Psoas muscle (tissue), 8 donors: ENCODE results near the gene XRN2. TPM values are rescaled to one million over a fixed set of nuclear protein-coding genes. Genes with fewer than 3 reads are reported as not detected.

Experiments used
- ATAC-seq, 4 donors: fragments of 200-7000 bp; cut with Tn5 transposase; one replicate each; pipeline ENCODE4 v1.9.1; 2020; ENCODE audit warnings: moderate library complexity in 3 of 4, mild to moderate bottlenecking in 2 of 4
- DNase-seq, 2 donors: peaks; one replicate each; pipeline ENCODE4 v3.0.0-alpha.2; 2020
- H3K27ac ChIP-seq: fragments of 200-600 bp; one replicate; pipeline ENCODE4 v1.8.0; 2022
- H3K27me3 ChIP-seq, 3 donors: fragments of 200-600 bp in 1 of 3; one replicate each; pipeline versions ENCODE4 v1.6.1 to v1.8.0; 2013 to 2022; ENCODE audit warnings: low read length in 2 of 3, mild to moderate bottlenecking in 2 of 3, moderate library complexity in 1 of 3; ENCODE audit not compliant: insufficient read depth in 3 of 3
- H3K36me3 ChIP-seq, 2 donors: fragments of 200-600 bp in 1 of 2; one replicate each; pipeline versions ENCODE4 v1.6.1 to v1.8.0; 2013 to 2022; ENCODE audit warnings: low read depth in 1 of 2, mild to moderate bottlenecking in 1 of 2, moderate library complexity in 1 of 2; ENCODE audit not compliant: insufficient read depth in 1 of 2
- H3K4me1 ChIP-seq: fragments of 200-600 bp; one replicate; pipeline ENCODE4 v1.8.0; 2022
- H3K4me3 ChIP-seq: fragments of 200-600 bp; one replicate; pipeline ENCODE4 v1.8.0; 2022; ENCODE audit warnings: mild to moderate bottlenecking
- H3K9me3 ChIP-seq: fragments of 200-600 bp; one replicate; pipeline ENCODE4 v1.8.0; 2022
- CTCF ChIP-seq: fragments of 200-600 bp; IDR thresholded peaks from one replicate; pipeline ENCODE4 v1.8.0; 2022; ENCODE audit warnings: antibody characterized with exemption
- WGBS, 3 donors: extraction: QIAGEN DNeasy Blood & Tissue Kit; methylation state at CpG; one replicate each; pipeline versions ENCODE4 v1.1.6 to v1.1.7; 2013; 5-methylcytosine and 5-hydroxymethylcytosine counted together
- intact Hi-C, 2 donors: fragments of 100-400 bp; cut with DNase I; formaldehyde crosslinking; loops; one replicate each; pipeline versions ENCODE4 v1.11.0 to v1.14.2; 2022
- polyA plus RNA-seq, 3 donors: library from polyadenylated mRNA; stranded (reverse); fragments of 200-250 nt; gene quantifications; one replicate each; pipeline ENCODE4 v1.2.3, GENCODE V29; 2013
- total RNA-seq, 4 donors: library from RNA; stranded (reverse); fragmentation: NEBNext Ultra II Directional in 2 of 4; extraction: Animal tissue kit (Norgen Biotek cat#: 25700) in 2 of 4; gene quantifications; one replicate each; pipeline versions ENCODE4 v1.2.1 to v1.2.4, GENCODE V29; 2021 to 2023
- donor health status: healthy with polysubstance abuse.
- donor health status: DM: no; HTN: no; CAD: no; lungs with moderate emphysema.
- donor health status: Bipolar disorder and iron deficiency.
- donor health status: healthy.
- donor health status: DM: yes; HTN: yes; CAD: no.
- donor health status: DM: no; HTN: no; CAD: no.
- donor health status: DM: no; HTN: no; CAD: no.
- donor health status: DM: yes; HTN: yes; CAD: no.

XRN2 gene
- total and polyA plus RNA-seq, 7 donors: 25.1 to 48.3 (median 41.0) TPM

- ATAC-seq: no peak
- DNase-seq: no peak
- no peaks in the 10 kb centered on the region for H3K27me3 ChIP-seq
- no peaks in the 10 kb centered on the region for H3K4me1 ChIP-seq
- H3K36me3 ChIP-seq: no peaks in the 10 kb centered on the region
- no peaks in the 10 kb centered on the region for H3K9me3 ChIP-seq
- 82 to 94% (median 84%) methylated on average over 2 of the region's 2 CpGs for WGBS, 3 donors
- H3K4me3 ChIP-seq: no peak overlapping the region
- no peak overlapping the region for H3K27ac ChIP-seq
- intact Hi-C loops: no loop called here
- TF ChIP-seq CTCF: no peak
Observed at GRCh38 chr20:21433329-21433890, 130.3 kb downstream of the XRN2 start.

GRCh38 chr20:21435576-21435975 is 132.4 kb downstream of the XRN2 start:
- Histone ChIP-seq H3K36me3 (no peaks in the 10 kb centered on the region), H3K4me3 (no peak overlapping the region), H3K9me3 (no peaks in the 10 kb centered on the region), H3K27ac (no peak overlapping the region), H3K27me3 (no peaks in the 10 kb centered on the region), H3K4me1 (no peaks in the 10 kb centered on the region)
- no peak for TF ChIP-seq CTCF
- WGBS, 3 donors: 13 to 21% (median 19%) methylated on average over 3 of the region's 3 CpGs
- intact Hi-C loops: no loop called here
- DNase-seq (no peak), ATAC-seq (no peak)

GRCh38 chr20:21436205-21436604 is 133.1 kb downstream of the XRN2 start:
- Histone ChIP-seq H3K9me3 (no peaks in the 10 kb centered on the region), H3K27me3 (no peaks in the 10 kb centered on the region), H3K4me3 (no peak overlapping the region), H3K27ac (no peak overlapping the region), H3K4me1 (no peaks in the 10 kb centered on the region), H3K36me3 (no peaks in the 10 kb centered on the region)
- ATAC-seq (no peak), DNase-seq (no peak)
- intact Hi-C loops: no loop called here
- TF ChIP-seq CTCF: no peak
- 54 to 58% (median 57%) methylated on average over 4 of the region's 4 CpGs for WGBS, 3 donors

- ATAC-seq: no peak
Observed at GRCh38 chr20:21437248-21437647, 134.1 kb downstream of the XRN2 start.

More at GRCh38 chr20:21437248-21437647, 134.1 kb downstream of the XRN2 start:
- no peaks in the 10 kb centered on the region for H3K36me3 ChIP-seq
- no peak for TF ChIP-seq CTCF
- no peak overlapping the region for H3K4me3 ChIP-seq
- no peaks in the 10 kb centered on the region for H3K9me3 ChIP-seq
- no peaks in the 10 kb centered on the region for H3K27me3 ChIP-seq
- intact Hi-C loops: no loop called here
- WGBS, 3 donors: 88 to 92% (median 92%) methylated on average over 1 of the region's 1 CpG
- no peak for DNase-seq
- H3K4me1 ChIP-seq: no peaks in the 10 kb centered on the region
- no peak overlapping the region for H3K27ac ChIP-seq
